Liver (tissue), 3 donors: ENCODE data around the gene ADAMTS5.

Experiments used
- FOXA1 ChIP-seq: IDR thresholded peaks from 2 replicates; pipeline ENCODE4 v1.6.1; 2016; ENCODE audit warnings: antibody characterized with exemption
- JUND ChIP-seq, 2 donors: IDR thresholded peaks; 2 replicates each; pipeline ENCODE4 v1.6.1; 2016; ENCODE audit warnings: antibody characterized with exemption in 2 of 2
- NR2F2 ChIP-seq: IDR thresholded peaks from 2 replicates; pipeline ENCODE4 v1.6.1; 2016; ENCODE audit warnings: antibody characterized with exemption
- RAD21 ChIP-seq, 2 donors: IDR thresholded peaks; 2 replicates each; pipeline ENCODE4 v1.6.1; 2016; ENCODE audit warnings: antibody characterized with exemption in 2 of 2, mild to moderate bottlenecking in 2 of 2
- SP1 ChIP-seq: IDR thresholded peaks from 2 replicates; pipeline ENCODE4 v1.6.1; 2018; ENCODE audit warnings: antibody characterized with exemption, mild to moderate bottlenecking
- TAF1 ChIP-seq: conservative IDR thresholded peaks from 2 replicates; pipeline ENCODE4 v1.6.1; 2016; ENCODE audit warnings: antibody characterized with exemption, mild to moderate bottlenecking
- TF ChIP-seq, protein P1 (sequence below): IDR thresholded peaks from 2 replicates; pipeline ENCODE4 v1.6.1; 2016; ENCODE audit warnings: antibody characterized with exemption, mild to moderate bottlenecking
- TF ChIP-seq, protein P2 (sequence below): fragments of 150-350 bp; IDR thresholded peaks from 2 replicates; pipeline ENCODE4 v1.5.1; 2017; ENCODE audit warnings: improper control_type of control experiment, low read depth, low read length; ENCODE audit not compliant: missing input control
- TF ChIP-seq, protein P3 (sequence below): IDR thresholded peaks from 2 replicates; pipeline ENCODE4 v1.6.1; 2016; ENCODE audit warnings: antibody characterized with exemption
- donor health status: healthy.
- donor health status: healthy.

DNA sequence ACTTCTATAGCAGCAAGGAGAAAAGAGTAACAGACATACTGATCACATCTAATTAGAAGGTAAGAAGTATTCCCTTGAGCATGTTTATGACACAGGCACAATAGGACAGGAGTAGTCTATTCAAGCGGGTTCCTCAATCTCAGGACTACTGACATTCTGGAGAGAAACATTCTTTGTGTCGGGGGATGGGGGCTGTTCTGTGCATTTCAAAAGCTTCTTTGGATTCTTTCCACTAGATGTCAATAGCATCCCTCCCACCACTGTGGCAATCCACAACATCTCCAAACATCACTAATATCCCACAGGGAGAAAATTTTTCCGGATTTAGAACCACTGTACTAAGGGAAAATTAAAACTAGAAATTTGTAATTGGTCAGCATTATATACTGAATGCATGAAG, 56.9 kb downstream of the ADAMTS5 start:
- TF ChIP-seq RAD21 (IDR thresholded peaks at IDR 0.05) (peak; percentile 40 to 52), JUND (IDR thresholded peaks at IDR 0.05) (no peak), SP1 (no peak), NR2F2 (no peak), FOXA1 (no peak), TAF1 (no peak)
- TF ChIP-seq, protein P1, sequence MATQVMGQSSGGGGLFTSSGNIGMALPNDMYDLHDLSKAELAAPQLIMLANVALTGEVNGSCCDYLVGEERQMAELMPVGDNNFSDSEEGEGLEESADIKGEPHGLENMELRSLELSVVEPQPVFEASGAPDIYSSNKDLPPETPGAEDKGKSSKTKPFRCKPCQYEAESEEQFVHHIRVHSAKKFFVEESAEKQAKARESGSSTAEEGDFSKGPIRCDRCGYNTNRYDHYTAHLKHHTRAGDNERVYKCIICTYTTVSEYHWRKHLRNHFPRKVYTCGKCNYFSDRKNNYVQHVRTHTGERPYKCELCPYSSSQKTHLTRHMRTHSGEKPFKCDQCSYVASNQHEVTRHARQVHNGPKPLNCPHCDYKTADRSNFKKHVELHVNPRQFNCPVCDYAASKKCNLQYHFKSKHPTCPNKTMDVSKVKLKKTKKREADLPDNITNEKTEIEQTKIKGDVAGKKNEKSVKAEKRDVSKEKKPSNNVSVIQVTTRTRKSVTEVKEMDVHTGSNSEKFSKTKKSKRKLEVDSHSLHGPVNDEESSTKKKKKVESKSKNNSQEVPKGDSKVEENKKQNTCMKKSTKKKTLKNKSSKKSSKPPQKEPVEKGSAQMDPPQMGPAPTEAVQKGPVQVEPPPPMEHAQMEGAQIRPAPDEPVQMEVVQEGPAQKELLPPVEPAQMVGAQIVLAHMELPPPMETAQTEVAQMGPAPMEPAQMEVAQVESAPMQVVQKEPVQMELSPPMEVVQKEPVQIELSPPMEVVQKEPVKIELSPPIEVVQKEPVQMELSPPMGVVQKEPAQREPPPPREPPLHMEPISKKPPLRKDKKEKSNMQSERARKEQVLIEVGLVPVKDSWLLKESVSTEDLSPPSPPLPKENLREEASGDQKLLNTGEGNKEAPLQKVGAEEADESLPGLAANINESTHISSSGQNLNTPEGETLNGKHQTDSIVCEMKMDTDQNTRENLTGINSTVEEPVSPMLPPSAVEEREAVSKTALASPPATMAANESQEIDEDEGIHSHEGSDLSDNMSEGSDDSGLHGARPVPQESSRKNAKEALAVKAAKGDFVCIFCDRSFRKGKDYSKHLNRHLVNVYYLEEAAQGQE = no peak
- TF ChIP-seq, protein P2, sequence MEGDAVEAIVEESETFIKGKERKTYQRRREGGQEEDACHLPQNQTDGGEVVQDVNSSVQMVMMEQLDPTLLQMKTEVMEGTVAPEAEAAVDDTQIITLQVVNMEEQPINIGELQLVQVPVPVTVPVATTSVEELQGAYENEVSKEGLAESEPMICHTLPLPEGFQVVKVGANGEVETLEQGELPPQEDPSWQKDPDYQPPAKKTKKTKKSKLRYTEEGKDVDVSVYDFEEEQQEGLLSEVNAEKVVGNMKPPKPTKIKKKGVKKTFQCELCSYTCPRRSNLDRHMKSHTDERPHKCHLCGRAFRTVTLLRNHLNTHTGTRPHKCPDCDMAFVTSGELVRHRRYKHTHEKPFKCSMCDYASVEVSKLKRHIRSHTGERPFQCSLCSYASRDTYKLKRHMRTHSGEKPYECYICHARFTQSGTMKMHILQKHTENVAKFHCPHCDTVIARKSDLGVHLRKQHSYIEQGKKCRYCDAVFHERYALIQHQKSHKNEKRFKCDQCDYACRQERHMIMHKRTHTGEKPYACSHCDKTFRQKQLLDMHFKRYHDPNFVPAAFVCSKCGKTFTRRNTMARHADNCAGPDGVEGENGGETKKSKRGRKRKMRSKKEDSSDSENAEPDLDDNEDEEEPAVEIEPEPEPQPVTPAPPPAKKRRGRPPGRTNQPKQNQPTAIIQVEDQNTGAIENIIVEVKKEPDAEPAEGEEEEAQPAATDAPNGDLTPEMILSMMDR = no peak
- TF ChIP-seq, protein P3, sequence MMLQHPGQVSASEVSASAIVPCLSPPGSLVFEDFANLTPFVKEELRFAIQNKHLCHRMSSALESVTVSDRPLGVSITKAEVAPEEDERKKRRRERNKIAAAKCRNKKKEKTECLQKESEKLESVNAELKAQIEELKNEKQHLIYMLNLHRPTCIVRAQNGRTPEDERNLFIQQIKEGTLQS = no peak
